GM12878 (cell line): ENCODE results near the gene CACNA2D2. TPM values are rescaled to one million over a fixed set of nuclear protein-coding genes. Genes with fewer than 3 reads are reported as not detected.

ENCODE experiments used
- ATAC-seq: fragments of 200-7000 bp; cut with Tn5 transposase; 3 replicates; pipeline ENCODE4 v1.9.1; 2020; ENCODE audit warnings: mild to moderate bottlenecking, moderate library complexity
- BruUV-seq: library from RNA; stranded (reverse); fragments of 400-500 nt; replicated peaks from 2 replicates; lab custom pipeline; 2021; lab: Mats Ljungman, UMichigan
- CTCF ChIA-PET: fragments of 300-600 bp; sonication (Branson Sonifier 250); formaldehyde crosslinking; extraction: SDS; loops from one replicate; lab custom pipeline; 2021; ENCODE audit warnings: inconsistent platforms; lab: Yijun Ruan, JAX
- POLR2A ChIA-PET: fragments of 350-600 bp; formaldehyde crosslinking; extraction: SDS; loops from one replicate; lab custom pipeline; 2021; ENCODE audit warnings: inconsistent platforms; lab: Charles Lee
- RAD21 ChIA-PET: fragments of 300-600 bp; sonication (Branson Sonifier 250); formaldehyde crosslinking; loops from one replicate; lab custom pipeline; 2023; ENCODE audit warnings: antibody characterized with exemption; ENCODE audit not compliant: unreplicated experiment; lab: Charles Lee
- SMC1A ChIA-PET: fragments of 300-600 bp; sonication (Branson Sonifier 250); formaldehyde crosslinking; loops from one replicate; lab custom pipeline; 2023; ENCODE audit not compliant: unreplicated experiment, uncharacterized antibody; lab: Charles Lee
- DNase-seq: peaks from one replicate; pipeline ENCODE4 v3.0.0-alpha.2; 2011; ENCODE audit warnings: low read depth, low spot score
- FAIRE-seq: peaks from 3 replicates; lab custom pipeline; 2011; peaks lifted over from hg19 to GRCh38; lab: Jason Lieb, UNC
- H2AFZ ChIP-seq: 2 replicates; pipeline ENCODE4 v1.6.0; 2011; ENCODE audit warnings: low read depth, low read length, control low read depth; ENCODE audit not compliant: control insufficient read depth
- H3K27ac ChIP-seq: 2 replicates; pipeline ENCODE4 v1.5.1; 2011; ENCODE audit warnings: control low read depth; ENCODE audit not compliant: control insufficient read depth, insufficient read depth
- H3K27me3 ChIP-seq, 2 experiments: replicated peaks in 1 of 2; 2 replicates each; pipeline versions ENCODE4 v1.6.0 to v1.6.1; 2011; ENCODE audit warnings: low read length in 1 of 2; ENCODE audit not compliant: control insufficient read depth in 2 of 2, insufficient read depth in 2 of 2
- H3K36me3 ChIP-seq, 2 experiments: 2 replicates each; pipeline ENCODE4 v1.5.1; 2011; ENCODE audit warnings: low read length in 1 of 2; ENCODE audit not compliant: control insufficient read depth in 2 of 2, insufficient read depth in 2 of 2
- H3K4me1 ChIP-seq: 2 replicates; pipeline ENCODE4 v1.6.1; 2011; ENCODE audit warnings: mild to moderate bottlenecking, low read length, moderate library complexity, mixed read lengths; ENCODE audit not compliant: control insufficient read depth, insufficient read depth
- H3K4me2 ChIP-seq: 2 replicates; pipeline ENCODE4 v1.6.0; 2011; ENCODE audit warnings: control low read depth; ENCODE audit not compliant: control insufficient read depth, insufficient read depth
- H3K4me3 ChIP-seq: fragments of 200-600 bp; sonication (generic); 2 replicates; pipeline ENCODE4 v1.5.1; 2016
- H3K79me2 ChIP-seq: 2 replicates; pipeline ENCODE4 v1.6.0; 2011; ENCODE audit warnings: low read length; ENCODE audit not compliant: control insufficient read depth, insufficient read depth
- H3K9ac ChIP-seq: 2 replicates; pipeline ENCODE4 v1.8.0; 2011; ENCODE audit warnings: low read length, control low read depth, mixed read lengths; ENCODE audit not compliant: control insufficient read depth, insufficient read depth
- H3K9me3 ChIP-seq: replicated peaks from 3 replicates; pipeline ENCODE4 v1.5.1; 2011; ENCODE audit warnings: mild to moderate bottlenecking, low read length; ENCODE audit not compliant: control insufficient read depth, insufficient read depth
- H4K20me1 ChIP-seq: 2 replicates; pipeline ENCODE4 v1.6.0; 2011; ENCODE audit not compliant: control insufficient read depth, insufficient read depth
- ATF2 ChIP-seq: IDR thresholded peaks from 2 replicates; pipeline ENCODE4 v1.6.1; 2012; ENCODE audit warnings: low read length, inconsistent platforms
- CBX3 ChIP-seq: fragments of 200-600 bp; sonication (generic); IDR thresholded peaks from 2 replicates; pipeline ENCODE4 v1.6.1; 2016; ENCODE audit warnings: low read depth, borderline replicate concordance
- CHD1 ChIP-seq: IDR thresholded peaks from 2 replicates; pipeline ENCODE4 v1.6.1; 2012; ENCODE audit warnings: low read depth, low read length, improper control_type of control experiment
- CREM ChIP-seq: IDR thresholded peaks from 2 replicates; pipeline ENCODE4 v1.6.1; 2014; ENCODE audit warnings: antibody characterized with exemption, low read depth
- DPF2 ChIP-seq: fragments of 450-650 bp; IDR thresholded peaks from 2 replicates; pipeline ENCODE4 v1.6.1; 2017; ENCODE audit warnings: mild to moderate bottlenecking
- LARP7 ChIP-seq: fragments of 450-650 bp; IDR thresholded peaks from 2 replicates; pipeline ENCODE4 v1.6.1; 2017; ENCODE audit warnings: mild to moderate bottlenecking
- PRDM15 ChIP-seq: fragments of 450-650 bp; formaldehyde crosslinking; IDR thresholded peaks from 2 replicates; pipeline ENCODE4 v1.4.0; 2020; ENCODE audit warnings: mild to moderate bottlenecking, moderate library complexity
- USF2 ChIP-seq: IDR thresholded peaks from 2 replicates; pipeline ENCODE4 v1.6.1; 2011; ENCODE audit warnings: low read depth, low read length, improper control_type of control experiment, borderline replicate concordance
- WGBS: methylation state at CpG from one replicate; pipeline ENCODE4 v1.1.6; 2016; ENCODE audit warnings: low lambda C conversion rate; ENCODE audit not compliant: insufficient replicate concordance, insufficient coverage; ENCODE audit errors: missing lambda C conversion rate; 5-methylcytosine and 5-hydroxymethylcytosine counted together
- in situ Hi-C: fragments of 300-500 bp; cut with MboI; formaldehyde crosslinking; loops from 9 replicates; pipeline ENCODE4 v1.14.3; 2018; ENCODE audit warnings: mixed read lengths
- intact Hi-C: fragments of 100-400 bp; cut with micrococcal nuclease; formaldehyde crosslinking; loops from one replicate; pipeline ENCODE4 v1.14.2; 2022; ENCODE audit not compliant: unreplicated experiment
- polyA plus RNA-seq, 11 experiments: library from polyadenylated mRNA; depleted of rRNA in 4 of 11; unstranded in 6 of 11; stranded (reverse) in 5 of 11; fragments of >200 nt; fragmentation: Nextera tagmentation in 4 of 11; fragmentation: Illumina TruSeq in 1 of 11; extraction: Ambion mirVana in 4 of 11; extraction: Trizol in 1 of 11; gene quantifications; 1 replicate in 1 of 11; 2 replicates in 10 of 11; pipeline versions ENCODE4 v1.2.1 to v1.2.3, GENCODE V29; 2011 to 2016; ENCODE audit warnings: inconsistent platforms in 2 of 11, missing spikeins in 2 of 11, low read depth in 1 of 11
- total RNA-seq, 4 experiments: library from RNA; depleted of rRNA in 3 of 4; stranded (reverse); fragments of >200 nt in 3 of 4; fragmentation: Illumina TruSeq in 1 of 4; extraction: Trizol in 1 of 4; gene quantifications; 2 replicates each; pipeline versions ENCODE4 v1.2.1 to v1.2.3, GENCODE V29; 2013 to 2021

CACNA2D2 gene
- total and polyA plus RNA-seq, 10 of the 15 experiments (the other 5 are each of a cell fraction or from before 2014, with no cell fraction given): 0.03 to 0.07 TPM; not detected in 8

- H4K20me1 ChIP-seq: no peaks in the 10 kb centered on the region
- WGBS: 11% methylated on average over 2 of the region's 2 CpGs
- H2AFZ ChIP-seq: no peak overlapping the region
- ChIA-PET RAD21 (no interaction called here), SMC1A (no interaction called here), POLR2A (no interaction called here), CTCF (no interaction called here)
- no peak for DNase-seq
- H3K36me3 ChIP-seq: no peaks in the 10 kb centered on the region
- no peak overlapping the region for H3K4me2 ChIP-seq
- H3K27ac ChIP-seq: no peak overlapping the region
- H3K27me3 ChIP-seq: peaks cover 10 to 11% of the 10 kb centered on the region in 2 experiments
- intact Hi-C loops (no loop called here), in situ Hi-C loops (no loop called here)
- H3K4me1 ChIP-seq: no peaks in the 10 kb centered on the region
- BruUV-seq: no TSS peak
- no peaks in the 10 kb centered on the region for H3K79me2 ChIP-seq
- TF ChIP-seq CREM (no peak), CBX3 (no peak), PRDM15 (CRISPR knock-in tag) (no peak), LARP7 (no peak), CHD1 (no peak), ATF2 (no peak), DPF2 (no peak), USF2 (no peak)
- no peak for ATAC-seq
- no peak overlapping the region for H3K4me3 ChIP-seq
- H3K9me3 ChIP-seq: no peaks in the 10 kb centered on the region
- H3K9ac ChIP-seq: no peak overlapping the region
- FAIRE-seq: no peak
Measured at GRCh38 chr3:50504681-50505080, 1.2 kb upstream of the CACNA2D2 start.
